ENCODE results near the gene PRIM1. TPM values are rescaled to one million over a fixed set of nuclear protein-coding genes. Genes with fewer than 3 reads are reported as not detected.

The PRIM1 gene
- total and polyA plus RNA-seq, 2 of the 4 experiments (the other 2 are of a cell fraction) = 8.6 to 12.0 TPM

- H2BK15ac ChIP-seq (ENCODE audit: low read depth, low read length) = no peak overlapping the region
- H2BK5ac ChIP-seq (ENCODE audit: low read depth, low read length, poor library complexity, severe bottlenecking) = no peak overlapping the region
- CTCF ChIA-PET = no interaction called here
- dilution Hi-C loops (cut with HindIII; ENCODE audit: low sequenced_read_pairs, unreplicated experiment) = no loop called here
- H3K9me1 ChIP-seq (ENCODE audit: insufficient read depth, low read length) = peaks cover 27% of the 10 kb centered on the region
- no peak overlapping the region for H3K9ac ChIP-seq (ENCODE audit: low read depth, low read length)
- H3K14ac ChIP-seq (replicated peaks; ENCODE audit: low read depth, low read length) = no peak overlapping the region
- in situ Hi-C loops (cut with MboI; ENCODE audit: low sequenced_read_pairs) = no loop called here
- peaks cover 61% of the 10 kb centered on the region for H4K20me1 ChIP-seq (ENCODE audit: insufficient read depth, low read length)
- no peak overlapping the region for H2AFZ ChIP-seq (replicated peaks; ENCODE audit: low read length, poor library complexity)
- H2BK20ac ChIP-seq (ENCODE audit: low read depth, low read length) = no peak overlapping the region
- no peaks in the 10 kb centered on the region for H3K27me3 ChIP-seq (ENCODE audit: control insufficient read depth, insufficient read depth, low read length)
- H4K8ac ChIP-seq (ENCODE audit: low read depth in 2 of 2, low read length in 2 of 2) = no peak overlapping the region
- no peak overlapping the region for H2AK5ac ChIP-seq (ENCODE audit: low read depth, low read length)
- H2AK9ac ChIP-seq (replicated peaks; ENCODE audit: low read depth, low read length, poor library complexity) = no peak overlapping the region
- DNase-seq (no peak), ATAC-seq (ENCODE audit: low read depth) (no peak)
- H3K36me3 ChIP-seq (ENCODE audit: control insufficient read depth, insufficient read depth, low read length) = peaks cover 33% of the 10 kb centered on the region
- intact Hi-C loops (cut with micrococcal nuclease) = no loop called here
- no peak overlapping the region for H3K4ac ChIP-seq (ENCODE audit: low read depth, low read length)
- H3K23ac ChIP-seq (ENCODE audit: low read depth, low read length) = peak overlapping the region; percentile 29; the same call in 1 of the 2 replicates
- H3K4me3 ChIP-seq (ENCODE audit: insufficient read depth, low read depth, low read length) = no peak overlapping the region
- no TSS peak for BruUV-seq (replicated peaks)
- no peak overlapping the region for H2BK120ac ChIP-seq (ENCODE audit: low read depth, low read length)
- H3K56ac ChIP-seq (ENCODE audit: extremely low read depth, insufficient read depth, low read length) = no peak overlapping the region
- no CpG with 5 or more reads among the region's 4 CpGs for WGBS, 2 experiments (ENCODE audit: extremely low coverage in 2 of 2, insufficient read length in 1 of 2)
- H4K91ac ChIP-seq (ENCODE audit: insufficient read depth, low read depth, low read length) = no peak overlapping the region
- H3K4me2 ChIP-seq (ENCODE audit: low read depth, low read length) = peak overlapping the region; percentile 95
- TF ChIP-seq CTCF (conservative IDR thresholded peaks at IDR 0.05; ENCODE audit: low read depth, low read length) = no peak
- TF ChIP-seq SMC3 (IDR thresholded peaks at IDR 0.05; ENCODE audit: low read depth, low read length) = no peak
- TF ChIP-seq RFX5 (IDR thresholded peaks at IDR 0.05; ENCODE audit: low read depth, low read length) = no peak
- TF ChIP-seq NFE2L2 (IDR thresholded peaks at IDR 0.05; ENCODE audit: low read depth, low read length) = no peak
- TF ChIP-seq CHD1 (IDR thresholded peaks at IDR 0.05; ENCODE audit: low read depth, low read length) = no peak
- TF ChIP-seq RAD21 (IDR thresholded peaks at IDR 0.05; ENCODE audit: low read length) = no peak
- no peak for TF ChIP-seq BHLHE40 (IDR thresholded peaks at IDR 0.05; ENCODE audit: low read depth, low read length)
- no peak for TF ChIP-seq MXI1 (IDR thresholded peaks at IDR 0.05; ENCODE audit: borderline replicate concordance, low read depth, low read length)
- TF ChIP-seq MAFK (IDR thresholded peaks at IDR 0.05; ENCODE audit: low read depth, low read length) = no peak
- TF ChIP-seq ELK1 (IDR thresholded peaks at IDR 0.05; ENCODE audit: borderline replicate concordance, low read depth, low read length) = no peak
- TF ChIP-seq CEBPB (IDR thresholded peaks at IDR 0.05; ENCODE audit: low read depth, low read length) = no peak
- no peak for TF ChIP-seq POLR2A (IDR thresholded peaks at IDR 0.05; ENCODE audit: low read depth, low read length)
- TF ChIP-seq RCOR1 (IDR thresholded peaks at IDR 0.05; ENCODE audit: insufficient replicate concordance, low read length) = no peak
- TF ChIP-seq MAZ (IDR thresholded peaks at IDR 0.05; ENCODE audit: borderline replicate concordance, low read depth, low read length) = no peak
- TF ChIP-seq USF2 (IDR thresholded peaks at IDR 0.05; ENCODE audit: low read depth, low read length) = no peak
- TF ChIP-seq FOS (IDR thresholded peaks at IDR 0.05; ENCODE audit: low read depth, low read length) = no peak
- no peak overlapping the region for H3K27ac ChIP-seq (ENCODE audit: insufficient read depth, low read length)
- POLR2A ChIA-PET (ENCODE audit: unreplicated experiment) = no interaction called here
- H4K5ac ChIP-seq (ENCODE audit: low read depth, low read length) = no peak overlapping the region
- H3K9me3 ChIP-seq (ENCODE audit: control insufficient read depth, insufficient read depth, low read length) = no peaks in the 10 kb centered on the region
- no peak overlapping the region for H3K18ac ChIP-seq (ENCODE audit: low read depth, low read length)
- peaks cover 0 to 51% of the 10 kb centered on the region in 2 experiments for H3K79me1 ChIP-seq (ENCODE audit: low read depth in 1 of 2, low read length in 2 of 2)
- H3K4me1 ChIP-seq (ENCODE audit: control insufficient read depth, insufficient read depth, low read length) = peaks cover 5% of the 10 kb centered on the region
Measured at GRCh38 chr12:56722832-56723231, 29.3 kb downstream of the PRIM1 start.

Measured in IMR-90 (cell line).